Subcutaneous abdominal adipose tissue (tissue), 5 donors: ENCODE data around the gene SDS.

Experiments
- H3K27ac ChIP-seq: one replicate; pipeline ENCODE4 v1.7.0; 2013; ENCODE audit warnings: low read depth, mild to moderate bottlenecking, inconsistent platforms, low read length, moderate library complexity
- H3K27me3 ChIP-seq, 5 donors: one replicate each; pipeline ENCODE4 v1.7.0; 2013; ENCODE audit warnings: low read length in 5 of 5, inconsistent platforms in 1 of 5; ENCODE audit not compliant: control insufficient read depth in 5 of 5, insufficient read depth in 4 of 5
- H3K36me3 ChIP-seq, 5 donors: one replicate each; pipeline ENCODE4 v1.7.0; 2013; ENCODE audit warnings: low read length in 5 of 5; ENCODE audit not compliant: control insufficient read depth in 5 of 5, insufficient read depth in 5 of 5
- H3K4me1 ChIP-seq, 5 donors: one replicate each; pipeline ENCODE4 v1.7.0; 2013; ENCODE audit warnings: low read length in 5 of 5, mild to moderate bottlenecking in 3 of 5, moderate library complexity in 1 of 5; ENCODE audit not compliant: control insufficient read depth in 5 of 5, insufficient read depth in 5 of 5
- H3K4me3 ChIP-seq, 5 donors: one replicate each; pipeline ENCODE4 v1.7.0; 2013; ENCODE audit warnings: low read length in 5 of 5, low read depth in 1 of 5
- H3K9ac ChIP-seq, 5 donors: one replicate each; pipeline ENCODE4 v1.7.0; 2013; ENCODE audit warnings: low read length in 5 of 5, mild to moderate bottlenecking in 4 of 5, moderate library complexity in 3 of 5
- H3K9me3 ChIP-seq, 5 donors: one replicate each; pipeline ENCODE4 v1.7.0; 2013; ENCODE audit warnings: low read length in 5 of 5; ENCODE audit not compliant: control insufficient read depth in 5 of 5
- donor health status: healthy.
- donor health status: healthy.
- donor health status: healthy.
- donor health status: healthy.
- donor health status: healthy.

The SDS gene

GRCh38 chr12:113369391-113369985, 34.2 kb downstream of the SDS start:
- peaks cover 3 to 53% (median 34%) of the 10 kb centered on the region in 5 donors for H3K36me3 ChIP-seq
- H3K27ac ChIP-seq: no peak overlapping the region
- H3K9ac ChIP-seq: no peak overlapping the region
- no peaks in the 10 kb centered on the region for H3K27me3 ChIP-seq
- peaks cover 0 to 16% (median 0%) of the 10 kb centered on the region in 5 donors for H3K4me1 ChIP-seq
- no peak overlapping the region for H3K4me3 ChIP-seq
- no peaks in the 10 kb centered on the region for H3K9me3 ChIP-seq

GRCh38 chr12:113368331-113368730, 35.4 kb downstream of the SDS start:
- Histone ChIP-seq H3K4me3 (no peak overlapping the region), H3K27me3 (no peaks in the 10 kb centered on the region), H3K4me1 (peaks cover 0 to 16% (median 0%) of the 10 kb centered on the region in 5 donors), H3K9ac (no peak overlapping the region), H3K27ac (no peak overlapping the region), H3K36me3 (peaks cover 3 to 49% (median 27%) of the 10 kb centered on the region in 5 donors), H3K9me3 (no peaks in the 10 kb centered on the region)

DNA sequence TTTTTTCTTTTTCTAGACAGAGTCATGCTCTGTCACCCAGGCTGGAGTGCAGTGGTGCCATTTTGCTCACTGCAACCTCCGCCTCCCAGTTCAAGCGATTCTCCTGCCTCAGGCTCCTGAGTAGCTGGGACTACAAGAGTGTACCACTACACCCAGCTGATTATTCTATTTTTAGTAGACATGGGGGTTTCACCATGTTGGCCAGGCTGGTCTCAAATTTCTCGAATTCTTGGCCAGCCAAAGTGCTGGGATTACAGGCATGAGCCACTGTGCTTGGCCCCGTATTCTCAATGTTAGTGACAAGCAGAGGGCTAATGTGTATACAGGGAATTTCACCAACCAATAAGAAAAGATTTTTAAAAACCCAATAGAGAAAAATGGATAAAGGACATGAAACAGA, 36.9 kb downstream of the SDS start:
- Histone ChIP-seq H3K27me3 (no peaks in the 10 kb centered on the region), H3K4me3 (no peak overlapping the region), H3K27ac (no peak overlapping the region), H3K4me1 (peaks cover 0 to 22% (median 7%) of the 10 kb centered on the region in 5 donors), H3K36me3 (peaks cover 3 to 34% (median 14%) of the 10 kb centered on the region in 5 donors), H3K9ac (no peak overlapping the region), H3K9me3 (no peaks in the 10 kb centered on the region)

DNA sequence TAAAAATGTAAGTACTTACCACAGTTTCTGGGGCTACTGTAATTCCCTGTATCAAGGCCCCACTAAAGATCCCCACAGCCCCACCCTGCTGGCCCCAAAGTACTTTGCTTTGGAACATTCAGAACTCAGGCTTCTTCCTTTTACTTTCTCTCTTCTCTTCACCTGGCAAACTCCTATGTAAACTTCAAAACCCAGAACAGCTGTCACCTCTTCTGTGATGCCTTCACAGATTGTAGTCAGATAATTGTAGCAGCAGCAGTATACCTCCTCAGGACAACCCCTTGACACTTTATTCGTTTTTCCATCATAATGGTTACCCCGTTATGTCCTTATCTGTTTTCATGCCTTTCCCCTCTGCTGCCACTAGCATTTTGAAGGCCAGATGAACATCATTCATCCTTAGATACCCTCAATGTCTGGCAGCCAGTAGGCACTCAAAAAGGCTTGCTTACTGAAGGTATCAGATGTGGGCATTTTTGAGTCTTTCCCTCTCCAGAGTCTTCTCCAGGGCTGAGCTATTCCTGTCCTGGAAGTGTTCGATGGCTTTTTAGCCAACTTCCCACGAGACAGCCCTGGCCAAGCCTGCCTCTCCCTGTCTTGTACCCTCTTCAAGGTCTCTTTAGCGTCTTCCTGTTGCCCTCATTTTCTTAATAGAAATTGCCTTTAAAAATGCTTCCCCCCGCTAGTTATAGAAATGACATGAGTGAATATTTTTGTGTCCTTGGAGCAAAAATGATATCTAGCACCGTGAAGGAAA, 37.9 kb downstream of the SDS start:
- Histone ChIP-seq H3K4me1 (peaks cover 0 to 25% (median 10%) of the 10 kb centered on the region in 5 donors), H3K36me3 (peaks cover 3 to 24% (median 8%) of the 10 kb centered on the region in 5 donors), H3K4me3 (no peak overlapping the region), H3K27me3 (no peaks in the 10 kb centered on the region), H3K9me3 (no peaks in the 10 kb centered on the region), H3K27ac (no peak overlapping the region), H3K9ac (no peak overlapping the region)

GRCh38 chr12:113364698-113365097, 39.0 kb downstream of the SDS start:
- H3K27ac ChIP-seq: no peak overlapping the region
- H3K27me3 ChIP-seq: no peaks in the 10 kb centered on the region
- peaks cover 0 to 31% (median 17%) of the 10 kb centered on the region in 5 donors for H3K4me1 ChIP-seq
- peaks cover 2 to 18% (median 4%) of the 10 kb centered on the region in 5 donors for H3K36me3 ChIP-seq
- no peak overlapping the region for H3K9ac ChIP-seq
- no peaks in the 10 kb centered on the region for H3K9me3 ChIP-seq
- no peak overlapping the region for H3K4me3 ChIP-seq

DNA sequence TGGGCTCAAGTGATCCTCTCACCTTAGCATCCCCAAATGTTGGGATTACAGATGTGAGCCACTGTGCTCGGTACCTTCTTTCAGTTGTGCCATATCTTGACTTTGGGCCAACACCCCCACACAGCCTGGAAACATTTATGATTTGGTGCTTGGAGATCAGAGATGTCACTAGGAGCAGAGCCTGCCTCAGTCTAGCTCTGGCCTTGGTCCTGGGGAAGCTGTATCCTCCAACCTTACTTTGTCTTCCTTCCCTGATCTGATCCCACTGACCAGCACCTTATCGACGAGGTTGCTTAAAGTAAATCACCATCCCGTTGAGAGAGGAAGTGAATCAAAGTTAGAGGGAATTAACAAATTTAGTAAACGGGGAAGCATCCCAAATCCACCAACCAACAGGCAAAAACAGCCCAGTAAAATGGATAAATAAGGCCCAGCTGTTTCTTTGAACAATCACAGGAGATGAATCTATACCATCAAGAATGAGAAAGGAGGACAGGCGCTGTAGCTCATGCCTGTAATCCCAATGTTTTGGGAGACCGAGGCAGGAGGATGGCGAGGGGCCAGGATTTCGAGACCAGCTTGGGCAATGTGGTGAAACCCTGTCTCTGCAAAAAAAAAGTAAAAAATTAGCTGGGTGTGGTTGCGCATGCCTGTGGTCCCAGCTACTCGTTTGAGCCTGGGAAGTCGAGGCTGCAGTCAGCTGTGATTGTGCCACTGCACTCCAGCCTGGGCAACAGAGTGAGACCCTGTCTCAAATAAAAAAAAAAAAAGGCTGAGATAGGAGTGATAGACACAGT, 41.9 kb downstream of the SDS start:
- H3K9me3 ChIP-seq: no peaks in the 10 kb centered on the region
- no peak overlapping the region for H3K4me3 ChIP-seq
- H3K4me1 ChIP-seq: peaks cover 5 to 37% (median 28%) of the 10 kb centered on the region in 5 donors
- H3K36me3 ChIP-seq: peaks cover 0 to 8% (median 0%) of the 10 kb centered on the region in 5 donors
- no peaks in the 10 kb centered on the region for H3K27me3 ChIP-seq
- no peak overlapping the region for H3K9ac ChIP-seq
- H3K27ac ChIP-seq: peak overlapping the region; percentile 24

DNA sequence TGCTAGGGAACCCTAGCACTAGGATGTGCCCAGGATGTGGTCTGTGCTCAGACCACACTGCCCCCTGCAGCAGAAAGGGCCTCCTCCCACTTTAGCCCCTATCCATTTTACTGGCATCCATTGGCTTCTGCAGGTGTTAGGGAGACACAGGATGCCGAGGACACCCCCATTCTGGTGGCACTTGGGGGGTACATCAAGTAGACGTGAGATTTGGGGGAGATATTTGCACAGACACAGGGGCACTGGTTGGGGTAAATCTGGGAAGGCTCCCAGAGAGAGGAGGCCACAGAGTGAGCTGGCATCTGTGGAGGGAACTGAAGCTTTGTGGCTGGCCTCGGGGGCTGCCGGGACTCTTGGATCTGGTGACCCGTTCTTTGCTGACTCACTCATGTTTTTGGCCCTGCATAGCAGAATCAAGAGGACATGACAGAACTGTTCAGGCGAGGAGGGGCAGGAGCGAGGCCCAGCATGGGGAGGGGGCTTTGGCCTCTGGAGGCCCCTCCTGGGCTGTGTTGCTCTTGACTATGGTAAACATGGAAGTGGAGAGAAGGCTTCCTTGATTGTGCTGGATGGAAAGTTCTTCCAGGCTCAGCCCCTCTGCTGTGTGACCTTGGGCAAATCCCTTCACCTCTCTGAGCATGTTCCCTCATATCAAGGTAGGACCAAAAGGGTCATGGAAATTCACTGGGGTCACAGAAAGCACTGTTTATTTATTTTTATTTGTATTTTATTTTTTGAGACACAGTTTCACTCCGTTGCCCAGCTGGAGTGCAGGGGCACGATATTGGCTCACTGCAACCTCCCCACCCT, 43.5 kb downstream of the SDS start:
- Histone ChIP-seq H3K4me3 (peak overlapping the region; percentile 80 to 95 (median 86)), H3K9ac (peak overlapping the region in 2 of 5 donors; percentile 62 to 85)

DNA sequence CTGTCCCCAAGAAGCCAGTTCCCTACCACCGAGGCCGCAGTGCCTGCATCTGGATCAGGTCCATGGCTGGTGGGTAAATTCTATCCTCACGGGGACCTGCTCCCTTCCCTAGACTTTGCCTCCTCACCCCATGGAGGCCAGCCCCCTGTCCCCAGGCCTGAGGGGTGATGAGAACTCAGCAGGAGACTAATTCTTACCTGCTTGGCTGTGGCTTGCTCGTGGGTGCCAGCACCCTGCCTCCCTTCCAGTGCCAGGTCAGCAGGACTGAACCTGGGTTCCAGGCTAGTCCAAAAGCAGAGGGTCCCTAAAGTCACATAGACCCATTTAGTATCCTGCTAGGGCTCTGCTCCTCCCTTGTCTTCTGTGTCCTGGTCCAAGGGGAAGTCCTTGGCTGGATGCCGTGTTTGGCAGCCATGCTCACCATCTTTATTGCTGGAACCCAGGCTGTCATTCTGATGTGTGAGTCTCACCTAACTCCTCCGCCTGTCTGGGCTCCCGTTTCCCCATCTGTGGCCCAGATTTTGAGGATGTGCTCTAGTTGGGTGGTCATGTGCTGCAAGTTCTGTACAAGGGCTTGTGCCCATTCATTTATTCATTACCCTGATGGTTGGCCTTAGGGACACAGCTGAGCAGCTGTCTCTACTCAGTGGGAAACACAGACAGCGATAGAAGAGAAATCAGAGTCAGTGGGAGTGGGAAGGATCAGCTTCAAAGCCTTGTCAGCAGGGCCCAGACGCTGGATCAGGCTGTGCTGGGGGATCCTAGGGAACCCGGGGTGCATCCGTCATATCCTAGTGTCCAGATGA, 44.4 kb downstream of the SDS start:
- Histone ChIP-seq H3K27me3 (no peaks in the 10 kb centered on the region), H3K4me3 (peak overlapping the region; percentile 80 to 95 (median 86)), H3K9ac (peak overlapping the region; percentile 76 to 89 (median 79)), H3K36me3 (peaks cover 0 to 4% (median 0%) of the 10 kb centered on the region in 5 donors), H3K27ac (peak overlapping the region; percentile 80), H3K4me1 (peaks cover 5 to 33% (median 26%) of the 10 kb centered on the region in 5 donors), H3K9me3 (no peaks in the 10 kb centered on the region)

More for the DNA sequence above, 43.5 kb downstream of the SDS start:
- Histone ChIP-seq H3K27me3 (no peaks in the 10 kb centered on the region), H3K27ac (peak overlapping the region; percentile 43), H3K36me3 (peaks cover 0 to 8% (median 0%) of the 10 kb centered on the region in 5 donors), H3K4me1 (peaks cover 5 to 33% (median 26%) of the 10 kb centered on the region in 5 donors), H3K9me3 (no peaks in the 10 kb centered on the region)
